Measurements from ENCODE around the gene SMPDL3B.

- TF ChIP-seq POLR2A (IDR thresholded peaks at IDR 0.05) (no peak), CTCF (IDR thresholded peaks at IDR 0.05) (no peak)
Observed at GRCh38 chr1:27952147-27952546, 17.3 kb downstream of the SMPDL3B start.

Data from Peyer's patch (tissue), 4 donors.